Anterior cingulate cortex (tissue), 58 donors: ENCODE results near the gene ERICH6.

ENCODE experiments used
- DNase-seq, 58 donors: peaks; one replicate each; lab custom pipeline; 2025; lab: John Stamatoyannopoulos, UW

ERICH6 gene

GRCh38 chr3:150691414-150692040 is 12.2 kb downstream of the ERICH6 start:
- DNase-seq, result no peak

- DNase-seq, result no peak
Measured at GRCh38 chr3:150687613-150688012, 16.1 kb downstream of the ERICH6 start.

GRCh38 chr3:150682824-150683223 is 20.9 kb downstream of the ERICH6 start:
- DNase-seq, result no peak

- no peak for DNase-seq
Measured at GRCh38 chr3:150682279-150682678, 21.4 kb downstream of the ERICH6 start.

GRCh38 chr3:150681057-150681456 is 22.7 kb downstream of the ERICH6 start:
- no peak for DNase-seq

- no peak for DNase-seq
Measured at GRCh38 chr3:150680562-150680961, 23.2 kb downstream of the ERICH6 start.

GRCh38 chr3:150675587-150675986 is 28.1 kb downstream of the ERICH6 start:
- DNase-seq, result no peak

- no peak for DNase-seq
Measured at GRCh38 chr3:150673966-150674365, 29.8 kb downstream of the ERICH6 start.

- no peak for DNase-seq
Measured at GRCh38 chr3:150666167-150666566, 37.6 kb downstream of the ERICH6 start.

GRCh38 chr3:150663461-150663860 is 40.3 kb downstream of the ERICH6 start:
- no peak for DNase-seq

GRCh38 chr3:150662410-150663200 is 41.1 kb downstream of the ERICH6 start:
- DNase-seq, result no peak

- no peak for DNase-seq
Measured at GRCh38 chr3:150656316-150656715, 47.4 kb downstream of the ERICH6 start.

- DNase-seq, result no peak
Measured at GRCh38 chr3:150653110-150653561, 50.6 kb downstream of the ERICH6 start.

GRCh38 chr3:150640256-150640655 is 63.5 kb downstream of the ERICH6 start:
- no peak for DNase-seq

GRCh38 chr3:150639262-150639661 is 64.5 kb downstream of the ERICH6 start:
- DNase-seq, result no peak

GRCh38 chr3:150636258-150636657 is 67.5 kb downstream of the ERICH6 start:
- no peak for DNase-seq

- DNase-seq, result peak in 1 of 58 donors; percentile 14
Measured at GRCh38 chr3:150635526-150635925, 68.2 kb downstream of the ERICH6 start.

- DNase-seq, result peak in 4 of 58 donors; percentile 1 to 4 (median 2)
Measured at GRCh38 chr3:150635076-150635475, 68.6 kb downstream of the ERICH6 start.

GRCh38 chr3:150631515-150632221 is 72.1 kb downstream of the ERICH6 start:
- DNase-seq, result no peak

GRCh38 chr3:150627557-150627956 is 76.2 kb downstream of the ERICH6 start:
- no peak for DNase-seq
